22Rv1 (cell line): ENCODE measurements around the gene ZDHHC1.

Experiments used
- H3K27ac ChIP-seq: fragments of 450-650 bp; 2 replicates; pipeline ENCODE4 v1.5.1; 2017
- ZFX ChIP-seq: fragments of 450-650 bp; IDR thresholded peaks from 2 replicates; pipeline ENCODE4 v1.6.1; 2017; ENCODE audit warnings: antibody characterized with exemption, borderline replicate concordance
- TF ChIP-seq, protein P1 (sequence below): fragments of 450-650 bp; IDR thresholded peaks from 2 replicates; pipeline ENCODE4 v1.5.1; 2017; ENCODE audit warnings: mild to moderate bottlenecking

The ZDHHC1 gene

GRCh38 chr16:67430504-67430976 is 14.3 kb upstream of the ZDHHC1 start:
- H3K27ac ChIP-seq: peak overlapping the region; percentile 88
- no peak for TF ChIP-seq ZFX
- TF ChIP-seq, protein P1, sequence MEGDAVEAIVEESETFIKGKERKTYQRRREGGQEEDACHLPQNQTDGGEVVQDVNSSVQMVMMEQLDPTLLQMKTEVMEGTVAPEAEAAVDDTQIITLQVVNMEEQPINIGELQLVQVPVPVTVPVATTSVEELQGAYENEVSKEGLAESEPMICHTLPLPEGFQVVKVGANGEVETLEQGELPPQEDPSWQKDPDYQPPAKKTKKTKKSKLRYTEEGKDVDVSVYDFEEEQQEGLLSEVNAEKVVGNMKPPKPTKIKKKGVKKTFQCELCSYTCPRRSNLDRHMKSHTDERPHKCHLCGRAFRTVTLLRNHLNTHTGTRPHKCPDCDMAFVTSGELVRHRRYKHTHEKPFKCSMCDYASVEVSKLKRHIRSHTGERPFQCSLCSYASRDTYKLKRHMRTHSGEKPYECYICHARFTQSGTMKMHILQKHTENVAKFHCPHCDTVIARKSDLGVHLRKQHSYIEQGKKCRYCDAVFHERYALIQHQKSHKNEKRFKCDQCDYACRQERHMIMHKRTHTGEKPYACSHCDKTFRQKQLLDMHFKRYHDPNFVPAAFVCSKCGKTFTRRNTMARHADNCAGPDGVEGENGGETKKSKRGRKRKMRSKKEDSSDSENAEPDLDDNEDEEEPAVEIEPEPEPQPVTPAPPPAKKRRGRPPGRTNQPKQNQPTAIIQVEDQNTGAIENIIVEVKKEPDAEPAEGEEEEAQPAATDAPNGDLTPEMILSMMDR: no peak

GRCh38 chr16:67429799-67430503 is 13.7 kb upstream of the ZDHHC1 start:
- peak overlapping the region; percentile 88 for H3K27ac ChIP-seq
- TF ChIP-seq ZFX: no peak
- TF ChIP-seq, protein P1: no peak

DNA sequence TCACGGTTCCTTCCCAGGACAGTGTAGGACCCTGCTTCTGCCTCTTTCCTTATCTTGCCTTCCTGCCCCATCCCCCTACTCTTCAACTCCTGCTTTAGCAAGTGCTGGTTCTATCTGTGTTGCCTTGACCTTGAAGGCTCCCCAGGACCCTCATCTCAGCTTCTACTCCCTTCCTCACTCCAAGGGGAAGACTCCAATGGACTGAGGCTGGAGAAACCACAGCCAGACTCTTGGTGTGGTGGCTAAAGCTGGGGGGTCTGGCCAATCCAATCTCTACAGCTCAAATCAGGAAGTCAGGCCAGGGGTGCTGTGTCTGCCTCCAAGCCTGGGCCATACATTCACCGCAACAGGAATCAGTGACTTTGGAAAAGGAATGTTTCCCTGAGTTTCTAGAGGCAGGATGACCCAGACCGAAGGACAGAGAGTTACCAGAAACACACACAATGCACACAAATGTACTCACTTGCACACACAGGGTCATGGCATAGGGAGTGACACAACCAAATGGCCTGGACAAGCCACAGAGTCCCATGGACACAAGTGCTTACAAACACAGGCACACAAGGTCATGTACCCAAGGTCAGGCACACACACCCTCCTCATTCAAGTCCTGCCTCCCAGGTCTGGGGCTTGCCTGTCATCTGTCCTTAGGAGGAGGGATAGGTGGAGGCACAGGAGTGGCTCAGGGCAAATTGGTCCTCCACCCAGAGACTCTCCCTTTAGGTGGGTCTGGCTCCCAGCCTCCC is 12.9 kb upstream of the ZDHHC1 start:
- peak overlapping the region; percentile 88 for H3K27ac ChIP-seq
- TF ChIP-seq, protein P1: no peak
- TF ChIP-seq ZFX: no peak

GRCh38 chr16:67428146-67428731 is 12.0 kb upstream of the ZDHHC1 start:
- TF ChIP-seq, protein P1: peak; percentile 95
- no peak for TF ChIP-seq ZFX
- H3K27ac ChIP-seq: peak overlapping the region; percentile 88

DNA sequence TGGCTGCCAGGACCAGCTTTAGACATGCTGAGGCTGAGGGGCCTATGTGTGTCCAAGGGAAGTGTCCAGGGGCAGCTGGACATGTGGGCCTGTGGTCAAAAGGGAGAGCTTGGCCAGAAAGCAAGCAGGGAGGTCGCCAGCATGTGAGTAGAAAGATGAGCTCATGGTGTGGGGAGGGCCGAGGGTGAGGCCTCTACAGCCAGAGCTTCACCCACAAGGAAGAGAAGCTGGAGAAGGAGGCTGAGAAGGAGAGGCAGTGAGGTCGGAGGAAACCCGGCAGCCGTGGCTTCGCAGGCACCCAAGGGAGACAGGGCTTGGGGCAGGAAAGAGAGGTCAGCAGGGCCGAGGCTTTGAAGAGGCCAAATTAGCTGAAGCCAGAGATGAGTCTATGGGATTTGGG is 10.7 kb upstream of the ZDHHC1 start:
- TF ChIP-seq ZFX: no peak
- TF ChIP-seq, protein P1: no peak
- H3K27ac ChIP-seq: no peak overlapping the region

GRCh38 chr16:67426022-67426421 is 9.7 kb upstream of the ZDHHC1 start:
- TF ChIP-seq ZFX: no peak
- TF ChIP-seq, protein P1: no peak
- H3K27ac ChIP-seq: no peak overlapping the region

GRCh38 chr16:67425580-67425979 is 9.3 kb upstream of the ZDHHC1 start:
- H3K27ac ChIP-seq: no peak overlapping the region
- TF ChIP-seq, protein P1: no peak
- TF ChIP-seq ZFX: no peak
